Lower leg skin (tissue), 4 donors: Measurements from ENCODE around the gene DDX27. TPM values are rescaled to one million over a fixed set of nuclear protein-coding genes. Genes with fewer than 3 reads are reported as not detected.

ENCODE experiments used
- DNase-seq, 2 donors: peaks; one replicate each; pipeline ENCODE4 v3.0.0-alpha.2; 2019; ENCODE audit warnings: low spot score in 2 of 2
- H3K4me3 ChIP-seq: fragments of 200-600 bp; sonication (generic); 2 replicates; pipeline ENCODE4 v1.5.1; 2017; ENCODE audit warnings: mild to moderate bottlenecking, low read depth; ENCODE audit not compliant: poor library complexity, severe bottlenecking
- POLR2A ChIP-seq, 2 donors: fragments of 450-650 bp; IDR thresholded peaks; one replicate each; pipeline ENCODE4 v1.6.1; 2016 to 2017; ENCODE audit warnings: antibody characterized with exemption in 2 of 2, mild to moderate bottlenecking in 1 of 2, moderate library complexity in 1 of 2
- WGBS, 2 donors: methylation state at CpG; one replicate each; pipeline ENCODE4 v1.1.5; 2018; 5-methylcytosine and 5-hydroxymethylcytosine counted together
- intact Hi-C: fragments of 100-400 bp; cut with DNase I; formaldehyde crosslinking; loops from one replicate; pipeline ENCODE4 v1.15.0; 2023; ENCODE audit warnings: low total_unique reads
- total RNA-seq, 4 donors: library from RNA; depleted of rRNA; stranded (reverse); fragments of >200 nt; gene quantifications; one replicate each; pipeline ENCODE4 v1.1.0, GENCODE V29; 2016
- TF ChIP-seq, protein P1 (sequence below), 3 donors: fragments of 450-650 bp; IDR thresholded peaks; one replicate each; pipeline ENCODE4 v1.5.1; 2016; ENCODE audit warnings: antibody characterized with exemption in 3 of 3, mild to moderate bottlenecking in 3 of 3, moderate library complexity in 2 of 3

DDX27 gene
- total RNA-seq, 4 donors from 2014 or later = 33.9 to 38.0 (median 36.7) TPM

DNA sequence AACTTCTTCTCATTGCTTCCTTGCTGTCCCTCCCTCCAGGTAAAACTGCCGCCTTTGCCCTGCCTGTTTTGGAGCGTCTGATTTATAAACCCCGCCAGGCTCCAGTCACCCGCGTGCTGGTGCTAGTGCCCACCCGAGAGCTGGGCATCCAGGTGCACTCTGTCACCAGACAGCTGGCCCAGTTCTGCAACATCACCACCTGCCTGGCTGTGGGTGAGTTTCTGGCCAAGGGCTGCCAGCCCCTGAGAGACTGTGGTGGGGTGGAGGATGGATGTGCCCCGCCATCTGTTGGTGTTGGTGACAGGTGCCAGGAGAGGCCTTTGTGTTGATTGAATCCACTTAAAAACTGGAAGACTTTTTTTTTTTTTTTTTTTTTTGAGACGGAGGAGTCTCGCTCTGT is 9.5 kb downstream of the DDX27 start:
- TF ChIP-seq, protein P1, sequence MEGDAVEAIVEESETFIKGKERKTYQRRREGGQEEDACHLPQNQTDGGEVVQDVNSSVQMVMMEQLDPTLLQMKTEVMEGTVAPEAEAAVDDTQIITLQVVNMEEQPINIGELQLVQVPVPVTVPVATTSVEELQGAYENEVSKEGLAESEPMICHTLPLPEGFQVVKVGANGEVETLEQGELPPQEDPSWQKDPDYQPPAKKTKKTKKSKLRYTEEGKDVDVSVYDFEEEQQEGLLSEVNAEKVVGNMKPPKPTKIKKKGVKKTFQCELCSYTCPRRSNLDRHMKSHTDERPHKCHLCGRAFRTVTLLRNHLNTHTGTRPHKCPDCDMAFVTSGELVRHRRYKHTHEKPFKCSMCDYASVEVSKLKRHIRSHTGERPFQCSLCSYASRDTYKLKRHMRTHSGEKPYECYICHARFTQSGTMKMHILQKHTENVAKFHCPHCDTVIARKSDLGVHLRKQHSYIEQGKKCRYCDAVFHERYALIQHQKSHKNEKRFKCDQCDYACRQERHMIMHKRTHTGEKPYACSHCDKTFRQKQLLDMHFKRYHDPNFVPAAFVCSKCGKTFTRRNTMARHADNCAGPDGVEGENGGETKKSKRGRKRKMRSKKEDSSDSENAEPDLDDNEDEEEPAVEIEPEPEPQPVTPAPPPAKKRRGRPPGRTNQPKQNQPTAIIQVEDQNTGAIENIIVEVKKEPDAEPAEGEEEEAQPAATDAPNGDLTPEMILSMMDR (IDR thresholded peaks at IDR 0.05) = no peak
- no peak for TF ChIP-seq POLR2A (IDR thresholded peaks at IDR 0.05)
- no peak overlapping the region for H3K4me3 ChIP-seq
- no peak for DNase-seq
- intact Hi-C loops = no loop called here
- 87 to 95% methylated on average over 9 of the region's 9 CpGs for WGBS, 2 donors

DNA sequence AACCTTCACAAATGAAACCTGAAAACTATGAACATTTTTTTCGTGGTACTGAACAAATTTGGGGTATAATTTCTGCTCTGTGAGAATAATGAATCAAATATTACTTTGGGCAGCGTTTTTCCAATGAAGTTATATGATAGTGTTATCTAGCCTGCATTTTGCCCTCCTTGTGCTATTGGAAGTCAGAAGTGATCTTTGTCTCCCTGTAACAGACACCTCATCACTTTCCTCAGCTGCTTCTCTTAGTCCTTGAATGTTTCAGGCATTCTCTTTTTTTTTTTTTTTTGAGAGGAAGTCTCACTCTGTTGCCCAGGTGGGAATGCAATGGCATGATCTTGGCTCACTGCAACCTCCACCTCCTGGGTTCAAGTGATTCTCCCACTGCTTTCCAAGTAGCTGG is 10.2 kb downstream of the DDX27 start:
- intact Hi-C loops = no loop called here
- no peak for DNase-seq
- TF ChIP-seq, protein P1 (IDR thresholded peaks at IDR 0.05) = no peak
- TF ChIP-seq POLR2A (IDR thresholded peaks at IDR 0.05) = no peak
- H3K4me3 ChIP-seq = no peak overlapping the region
- WGBS, 2 donors = 88 to 92% methylated on average over 2 of the region's 2 CpGs

DNA sequence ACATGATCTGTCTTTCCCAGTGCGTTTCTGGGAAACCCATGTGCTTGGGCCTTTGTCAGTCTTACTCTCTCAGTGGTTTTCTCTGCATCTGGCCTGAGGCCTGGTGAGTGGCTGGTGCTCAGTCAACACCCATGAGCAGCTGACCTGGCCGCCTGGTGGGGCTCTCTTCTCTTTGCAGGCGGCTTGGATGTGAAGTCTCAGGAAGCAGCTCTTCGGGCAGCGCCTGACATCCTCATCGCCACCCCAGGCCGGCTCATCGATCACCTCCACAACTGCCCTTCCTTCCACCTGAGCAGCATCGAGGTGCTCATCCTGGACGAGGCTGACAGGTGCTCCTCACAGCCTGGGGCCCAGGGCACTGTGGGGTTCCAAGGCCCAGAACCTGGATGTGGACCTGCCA is 10.8 kb downstream of the DDX27 start:
- intact Hi-C loops = no loop called here
- no peak overlapping the region for H3K4me3 ChIP-seq
- TF ChIP-seq, protein P1 (IDR thresholded peaks at IDR 0.05) = no peak
- no peak for TF ChIP-seq POLR2A (IDR thresholded peaks at IDR 0.05)
- 87 to 91% methylated on average over 7 to 10 of the region's 10 CpGs for WGBS, 2 donors
- no peak for DNase-seq

DNA sequence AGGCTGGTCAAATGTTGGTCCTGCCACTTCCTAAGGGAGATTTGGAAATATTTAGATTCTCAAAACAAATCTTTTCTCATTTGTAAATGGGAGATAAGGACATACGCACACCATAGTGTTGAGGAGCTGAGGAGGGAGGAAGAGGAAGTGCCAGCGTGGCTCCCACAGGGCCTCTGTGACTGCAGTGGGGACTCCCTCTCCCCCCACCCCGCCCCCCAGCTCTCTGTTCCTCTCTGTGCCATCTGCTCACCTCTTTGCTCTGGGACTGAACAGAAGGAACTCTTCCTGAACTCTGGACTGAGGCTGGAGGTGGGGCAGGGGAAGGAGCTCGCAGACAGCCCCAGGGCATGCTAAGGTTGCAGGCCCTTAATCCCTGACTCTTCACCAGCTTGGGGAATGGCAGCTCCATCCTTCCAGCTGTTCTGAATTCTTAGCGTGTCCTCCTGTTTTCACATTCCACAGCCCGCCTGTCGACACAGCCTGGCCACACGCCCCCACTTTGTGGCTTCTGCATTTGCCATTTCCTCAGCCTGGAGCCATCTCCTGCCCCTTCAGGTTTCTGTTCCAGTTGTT is 11.4 kb downstream of the DDX27 start:
- 58 to 61% methylated on average over 8 of the region's 8 CpGs for WGBS, 2 donors
- TF ChIP-seq POLR2A (IDR thresholded peaks at IDR 0.05) = no peak
- TF ChIP-seq, protein P1 (IDR thresholded peaks at IDR 0.05) = no peak
- DNase-seq = no peak
- H3K4me3 ChIP-seq = no peak overlapping the region
- intact Hi-C loops = no loop called here

DNA sequence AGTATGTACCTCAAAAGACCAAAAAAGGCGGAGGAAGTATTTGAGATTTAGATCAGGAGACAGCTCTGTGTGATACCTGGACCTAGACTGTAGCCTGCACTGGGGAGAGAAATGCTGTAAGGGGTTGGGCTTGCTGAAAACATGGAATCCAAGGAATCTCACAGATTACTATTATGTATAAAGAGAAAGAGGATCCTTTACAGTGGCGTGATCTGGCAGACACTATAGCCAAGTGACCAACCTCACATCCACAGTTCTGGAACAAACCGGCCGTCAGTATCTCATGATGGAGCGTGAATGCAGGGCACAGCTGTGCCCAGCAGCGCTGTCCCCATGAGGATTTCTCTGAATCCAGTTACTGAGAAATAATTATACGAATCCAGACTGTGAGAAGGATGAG is 12.3 kb downstream of the DDX27 start:
- WGBS, 2 donors = 81 to 99% methylated on average over 7 of the region's 7 CpGs
- TF ChIP-seq POLR2A (IDR thresholded peaks at IDR 0.05) = no peak
- TF ChIP-seq, protein P1 (IDR thresholded peaks at IDR 0.05) = no peak
- no peak for DNase-seq
- intact Hi-C loops = no loop called here
- no peak overlapping the region for H3K4me3 ChIP-seq

DNA sequence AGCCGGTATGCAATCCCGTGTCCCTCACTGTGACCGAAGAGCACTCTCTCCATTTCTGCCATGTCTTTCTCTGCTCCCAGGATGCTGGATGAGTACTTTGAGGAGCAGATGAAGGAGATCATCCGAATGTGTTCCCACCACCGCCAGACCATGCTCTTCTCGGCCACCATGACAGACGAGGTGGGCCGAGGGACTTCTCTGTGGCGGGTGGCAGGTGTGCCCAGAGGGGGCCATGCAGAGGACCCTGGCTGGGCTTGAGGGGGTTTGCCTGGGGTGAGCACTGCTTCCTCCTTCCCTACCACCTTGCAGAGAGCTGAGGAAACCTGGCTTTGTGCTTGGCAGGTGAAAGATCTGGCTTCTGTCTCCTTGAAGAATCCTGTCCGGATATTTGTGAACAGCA is 14.0 kb downstream of the DDX27 start:
- intact Hi-C loops = no loop called here

More for the DNA sequence above, 14.0 kb downstream of the DDX27 start:
- DNase-seq = no peak
- TF ChIP-seq, protein P1 (IDR thresholded peaks at IDR 0.05) = no peak
- TF ChIP-seq POLR2A (IDR thresholded peaks at IDR 0.05) = no peak
- H3K4me3 ChIP-seq = no peak overlapping the region
- 93 to 94% methylated on average over 9 to 10 of the region's 10 CpGs for WGBS, 2 donors
